Keratinocyte (primary cell): Measurements from ENCODE around the gene MANSC4.
"Not testable (repeated sequence)": the region's sequence is repeated elsewhere in the genome, so short reads cannot be mapped to it uniquely, and the experiment has no call there.

Experiments used
- EZH2 ChIP-seq: IDR thresholded peaks from one replicate; pipeline ENCODE4 v1.6.1; 2012; ENCODE audit warnings: inconsistent platforms, mild to moderate bottlenecking, low read length, moderate library complexity
- TF ChIP-seq, protein P1 (sequence below), 3 experiments: IDR thresholded peaks in 1 of 3; conservative IDR thresholded peaks in 1 of 3; optimal IDR thresholded peaks in 1 of 3; 2 replicates in 2 of 3; 3 replicates in 1 of 3; pipeline versions ENCODE3 to v1.5.1; 2011; ENCODE audit warnings: low read length in 3 of 3, mild to moderate bottlenecking in 3 of 3, moderate library complexity in 2 of 3, control low read depth in 1 of 3, inconsistent platforms in 1 of 3; ENCODE audit not compliant: insufficient read depth in 2 of 3; ENCODE audit errors: extremely low read depth in 1 of 3

DNA sequence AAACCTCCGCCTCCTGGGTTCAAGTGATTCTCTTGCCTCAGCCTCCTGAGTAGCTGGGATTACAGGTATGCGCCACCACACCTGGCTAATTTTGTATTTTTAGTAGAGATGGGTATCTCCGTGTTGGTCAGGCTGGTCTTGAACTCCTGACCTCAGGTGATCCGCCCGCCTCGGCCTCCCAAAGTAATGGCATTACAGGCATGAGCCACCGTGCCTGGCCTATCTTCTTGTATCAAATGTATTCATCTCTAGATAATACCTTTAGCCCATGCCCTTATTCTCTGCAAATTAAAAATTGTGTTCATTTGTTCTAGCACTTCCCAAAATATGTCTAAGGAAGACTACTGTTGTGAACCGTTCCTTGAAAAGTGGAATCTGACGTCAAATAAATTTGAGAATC lies 45.7 kb downstream of the MANSC4 start:
- not testable (repeated sequence) for TF ChIP-seq EZH2
- TF ChIP-seq, protein P1, sequence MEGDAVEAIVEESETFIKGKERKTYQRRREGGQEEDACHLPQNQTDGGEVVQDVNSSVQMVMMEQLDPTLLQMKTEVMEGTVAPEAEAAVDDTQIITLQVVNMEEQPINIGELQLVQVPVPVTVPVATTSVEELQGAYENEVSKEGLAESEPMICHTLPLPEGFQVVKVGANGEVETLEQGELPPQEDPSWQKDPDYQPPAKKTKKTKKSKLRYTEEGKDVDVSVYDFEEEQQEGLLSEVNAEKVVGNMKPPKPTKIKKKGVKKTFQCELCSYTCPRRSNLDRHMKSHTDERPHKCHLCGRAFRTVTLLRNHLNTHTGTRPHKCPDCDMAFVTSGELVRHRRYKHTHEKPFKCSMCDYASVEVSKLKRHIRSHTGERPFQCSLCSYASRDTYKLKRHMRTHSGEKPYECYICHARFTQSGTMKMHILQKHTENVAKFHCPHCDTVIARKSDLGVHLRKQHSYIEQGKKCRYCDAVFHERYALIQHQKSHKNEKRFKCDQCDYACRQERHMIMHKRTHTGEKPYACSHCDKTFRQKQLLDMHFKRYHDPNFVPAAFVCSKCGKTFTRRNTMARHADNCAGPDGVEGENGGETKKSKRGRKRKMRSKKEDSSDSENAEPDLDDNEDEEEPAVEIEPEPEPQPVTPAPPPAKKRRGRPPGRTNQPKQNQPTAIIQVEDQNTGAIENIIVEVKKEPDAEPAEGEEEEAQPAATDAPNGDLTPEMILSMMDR (optimal IDR thresholded peaks at IDR 0.05 in 1 of 3, IDR thresholded peaks at IDR 0.05 in 1 of 3, conservative IDR thresholded peaks at IDR 0.05 in 1 of 3; ENCODE audit: extremely low read depth in 1 of 3, insufficient read depth in 2 of 3, low read length in 3 of 3), result not testable (repeated sequence)
